AG04450 (cell line): ENCODE results near the gene ST6GALNAC4. TPM values are rescaled to one million over a fixed set of nuclear protein-coding genes. Genes with fewer than 3 reads are reported as not detected.

ENCODE experiments used
- CTCF ChIA-PET: fragments of 300-600, 350-600 bp; formaldehyde crosslinking; extraction: SDS; loops from one replicate; lab custom pipeline; 2022; ENCODE audit warnings: antibody characterized with exemption, inconsistent platforms; lab: Charles Lee
- POLR2A ChIA-PET: fragments of 350-600 bp; formaldehyde crosslinking; extraction: SDS; loops from one replicate; lab custom pipeline; 2021; ENCODE audit warnings: antibody characterized with exemption, inconsistent platforms; lab: Yijun Ruan, JAX
- DNase-seq: peaks from one replicate; pipeline ENCODE4 v3.0.0-alpha.2; 2011; ENCODE audit warnings: low read depth, low spot score
- H3K27ac ChIP-seq: one replicate; pipeline ENCODE4 v1.5.1; 2012; ENCODE audit warnings: low read depth, low read length, control low read depth
- H3K27me3 ChIP-seq: one replicate; pipeline ENCODE4 v1.6.0; 2012; ENCODE audit warnings: low read length; ENCODE audit not compliant: control insufficient read depth, insufficient read depth
- H3K4me3 ChIP-seq: 2 replicates; pipeline ENCODE4 v1.5.1; 2011; ENCODE audit warnings: mild to moderate bottlenecking, low read depth, low read length, control low read depth
- H3K9me3 ChIP-seq: 2 replicates; pipeline ENCODE4 v1.5.1; 2012; ENCODE audit warnings: low read length; ENCODE audit not compliant: control insufficient read depth, insufficient read depth
- polyA plus RNA-seq: library from polyadenylated mRNA; depleted of rRNA; stranded (reverse); fragments of >200 nt; gene quantifications from 2 replicates; pipeline ENCODE4 v1.2.3, GENCODE V29; 2011
- TF ChIP-seq, protein P1 (sequence below): IDR thresholded peaks from 2 replicates; pipeline ENCODE4 v1.5.1; 2011; ENCODE audit warnings: low read depth, low read length, control low read depth, inconsistent platforms

Gene ST6GALNAC4
- polyA plus RNA-seq, 1 experiment: 15.0 TPM

DNA sequence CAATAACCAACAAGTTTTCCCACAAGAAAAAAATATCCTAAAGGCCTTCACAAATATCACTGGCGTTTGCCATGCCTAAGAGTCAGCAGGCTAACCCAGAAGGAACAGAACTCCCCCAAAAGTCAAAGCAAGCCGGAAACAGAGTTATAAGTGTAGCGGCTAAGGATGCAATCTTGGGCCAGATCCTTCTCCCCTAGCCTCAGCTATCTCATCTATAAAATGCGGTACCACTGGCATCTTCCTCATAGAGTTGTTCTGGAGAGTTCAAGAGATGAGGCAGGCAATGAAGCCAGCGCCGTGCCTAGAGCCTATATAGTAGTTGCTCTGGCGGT lies 20.2 kb upstream of the ST6GALNAC4 start:
- ChIA-PET POLR2A (interaction anchor here (0.9 kb wide), 1 partner anchor 161 kb away, joined by 5 read pairs; no protein-coding TSS in a partner anchor), CTCF (no interaction called here)
- H3K27ac ChIP-seq: peak overlapping the region; percentile 22
- TF ChIP-seq, protein P1, sequence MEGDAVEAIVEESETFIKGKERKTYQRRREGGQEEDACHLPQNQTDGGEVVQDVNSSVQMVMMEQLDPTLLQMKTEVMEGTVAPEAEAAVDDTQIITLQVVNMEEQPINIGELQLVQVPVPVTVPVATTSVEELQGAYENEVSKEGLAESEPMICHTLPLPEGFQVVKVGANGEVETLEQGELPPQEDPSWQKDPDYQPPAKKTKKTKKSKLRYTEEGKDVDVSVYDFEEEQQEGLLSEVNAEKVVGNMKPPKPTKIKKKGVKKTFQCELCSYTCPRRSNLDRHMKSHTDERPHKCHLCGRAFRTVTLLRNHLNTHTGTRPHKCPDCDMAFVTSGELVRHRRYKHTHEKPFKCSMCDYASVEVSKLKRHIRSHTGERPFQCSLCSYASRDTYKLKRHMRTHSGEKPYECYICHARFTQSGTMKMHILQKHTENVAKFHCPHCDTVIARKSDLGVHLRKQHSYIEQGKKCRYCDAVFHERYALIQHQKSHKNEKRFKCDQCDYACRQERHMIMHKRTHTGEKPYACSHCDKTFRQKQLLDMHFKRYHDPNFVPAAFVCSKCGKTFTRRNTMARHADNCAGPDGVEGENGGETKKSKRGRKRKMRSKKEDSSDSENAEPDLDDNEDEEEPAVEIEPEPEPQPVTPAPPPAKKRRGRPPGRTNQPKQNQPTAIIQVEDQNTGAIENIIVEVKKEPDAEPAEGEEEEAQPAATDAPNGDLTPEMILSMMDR: no peak
- peak overlapping the region; percentile 96 for H3K4me3 ChIP-seq
- no peak for DNase-seq
- no peaks in the 10 kb centered on the region for H3K27me3 ChIP-seq
- H3K9me3 ChIP-seq: no peaks in the 10 kb centered on the region; the same call in 1 of the 2 replicates

DNA sequence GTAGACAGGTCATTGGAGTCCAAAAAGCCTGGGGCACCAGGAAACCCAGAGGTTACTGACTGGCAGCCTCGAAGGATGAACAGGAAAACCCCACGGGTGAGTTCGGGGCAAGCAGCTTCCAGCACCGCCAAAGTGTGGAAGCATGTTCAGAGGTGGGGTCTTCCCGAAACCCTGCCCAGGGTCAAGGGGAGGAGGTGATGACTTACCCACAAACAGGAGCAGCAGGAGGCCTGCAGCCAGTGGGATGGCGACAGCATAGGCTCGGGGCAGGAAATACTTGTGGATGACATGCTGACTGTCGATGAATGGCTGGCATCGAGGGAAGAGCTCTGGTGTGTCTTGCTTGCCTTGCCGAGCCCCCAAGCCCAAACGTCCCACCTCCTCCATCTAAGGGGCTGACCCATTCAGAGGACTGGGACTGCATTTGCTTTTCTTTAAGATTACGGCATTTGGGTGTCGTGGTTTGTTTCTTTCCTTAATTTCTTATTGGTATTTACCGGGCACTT lies 19.6 kb upstream of the ST6GALNAC4 start:
- no peak overlapping the region for H3K27ac ChIP-seq

DNA sequence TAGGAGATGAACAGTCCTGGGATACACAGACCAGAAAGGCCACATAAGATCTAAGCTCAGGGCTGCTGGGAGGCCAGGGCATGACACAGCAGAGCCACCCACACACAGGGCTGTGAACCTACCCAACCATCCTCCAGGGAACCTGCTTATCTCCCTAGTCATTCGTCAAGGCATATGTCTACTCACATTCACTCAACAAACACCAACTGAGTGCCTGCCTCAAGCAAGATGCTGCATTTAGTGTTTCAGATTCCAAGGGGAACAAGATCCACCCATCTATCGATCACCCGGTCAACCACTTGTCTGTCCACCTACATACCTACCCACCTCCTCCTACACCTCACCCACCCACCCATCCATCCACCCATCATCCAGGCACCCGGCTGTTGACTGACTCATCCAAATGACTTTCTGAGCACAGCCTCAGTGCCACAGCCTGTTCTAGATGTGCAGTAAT lies 19.0 kb upstream of the ST6GALNAC4 start:
- DNase-seq: no peak
- H3K27me3 ChIP-seq: no peaks in the 10 kb centered on the region
- POLR2A ChIA-PET: no interaction called here
- no peaks in the 10 kb centered on the region; the same call in 1 of the 2 replicates for H3K9me3 ChIP-seq
- TF ChIP-seq, protein P1: no peak
- peak overlapping the region; percentile 96; the same call in 1 of the 2 replicates for H3K4me3 ChIP-seq
- CTCF ChIA-PET: interaction anchor here (1.0 to 1.4 kb wide), 2 partner anchors 8 to 100 kb away, joined by 3 read pairs; no protein-coding TSS in a partner anchor
- H3K27ac ChIP-seq: peak overlapping the region; percentile 2

More for the DNA sequence above, 19.6 kb upstream of the ST6GALNAC4 start:
- no peak for DNase-seq
- TF ChIP-seq, protein P1: no peak
- POLR2A ChIA-PET: no interaction called here
- CTCF ChIA-PET: no interaction called here
- H3K9me3 ChIP-seq: no peaks in the 10 kb centered on the region; the same call in 1 of the 2 replicates
- peak overlapping the region; percentile 96 for H3K4me3 ChIP-seq
- no peaks in the 10 kb centered on the region for H3K27me3 ChIP-seq

DNA sequence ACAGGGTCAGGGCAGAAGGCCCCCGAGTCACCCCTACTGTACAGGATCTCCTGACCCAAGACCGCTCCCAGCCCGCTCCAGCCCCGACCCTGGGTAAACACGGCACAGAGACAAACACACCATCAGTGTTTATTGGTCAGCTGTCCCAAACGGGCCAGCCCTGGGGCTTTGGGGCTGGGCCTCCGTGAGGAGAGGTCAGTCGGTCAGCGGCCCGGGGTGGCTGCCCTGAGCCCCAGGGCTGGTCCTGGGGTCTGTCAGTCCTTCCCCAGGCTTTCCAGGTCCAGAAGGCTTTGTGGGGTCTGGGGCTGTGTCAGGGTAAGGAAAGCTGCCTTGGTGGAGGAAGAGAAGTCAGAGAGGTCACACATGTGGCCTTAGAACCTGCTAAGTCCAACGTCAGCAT lies 18.1 kb upstream of the ST6GALNAC4 start:
- Histone ChIP-seq H3K27me3 (no peaks in the 10 kb centered on the region), H3K27ac (no peak overlapping the region), H3K9me3 (no peaks in the 10 kb centered on the region; the same call in 1 of the 2 replicates), H3K4me3 (no peak overlapping the region)
- TF ChIP-seq, protein P1: no peak
- ChIA-PET POLR2A (no interaction called here), CTCF (interaction anchor here (1.0 to 3.3 kb wide), 3 partner anchors 8 to 100 kb away, joined by 3 to 19 read pairs (median 3); no protein-coding TSS in a partner anchor)
- no peak for DNase-seq

DNA sequence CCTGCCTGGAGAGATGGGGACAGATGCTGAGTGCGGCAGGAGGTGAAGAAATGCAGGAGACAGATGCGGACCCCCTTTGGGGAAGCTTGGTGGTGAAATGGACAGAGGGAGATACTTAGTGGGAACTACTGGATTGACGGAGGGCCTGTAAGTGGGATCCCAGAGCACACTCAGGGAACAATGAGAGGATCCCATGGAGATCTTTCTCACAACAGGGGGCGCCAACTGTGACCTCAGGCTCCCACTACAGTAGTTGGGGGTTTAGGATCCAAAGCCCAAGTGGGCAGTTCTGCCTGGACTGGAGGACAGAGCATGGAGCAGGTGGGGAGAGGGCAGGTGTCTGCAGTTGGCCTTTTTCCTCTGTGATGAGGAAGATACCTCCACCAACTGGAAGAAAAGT lies 17.4 kb upstream of the ST6GALNAC4 start:
- no peaks in the 10 kb centered on the region for H3K27me3 ChIP-seq
- no peak overlapping the region for H3K4me3 ChIP-seq
- TF ChIP-seq, protein P1: no peak
- no peak for DNase-seq
- ChIA-PET CTCF (interaction anchor here (1.4 to 3.3 kb wide), 2 partner anchors 9 to 101 kb away, joined by 3 to 19 read pairs; no protein-coding TSS in a partner anchor), POLR2A (interaction anchor here (0.7 kb wide), 1 partner anchor 21 kb away, joined by 3 read pairs; no protein-coding TSS in a partner anchor)
- H3K27ac ChIP-seq: no peak overlapping the region
- H3K9me3 ChIP-seq: no peaks in the 10 kb centered on the region; the same call in 1 of the 2 replicates
